Measurements from ENCODE around the gene TUBGCP4.

GRCh38 chr15:43404130-43404529 is 33.2 kb downstream of the TUBGCP4 start:
- no peak for TF ChIP-seq CTCF (IDR thresholded peaks at IDR 0.05)
- TF ChIP-seq POLR2A (IDR thresholded peaks at IDR 0.05) = no peak
- TF ChIP-seq EP300 (IDR thresholded peaks at IDR 0.05) = no peak
